ENCODE data around the gene MAD2L2.

MAD2L2 gene

DNA sequence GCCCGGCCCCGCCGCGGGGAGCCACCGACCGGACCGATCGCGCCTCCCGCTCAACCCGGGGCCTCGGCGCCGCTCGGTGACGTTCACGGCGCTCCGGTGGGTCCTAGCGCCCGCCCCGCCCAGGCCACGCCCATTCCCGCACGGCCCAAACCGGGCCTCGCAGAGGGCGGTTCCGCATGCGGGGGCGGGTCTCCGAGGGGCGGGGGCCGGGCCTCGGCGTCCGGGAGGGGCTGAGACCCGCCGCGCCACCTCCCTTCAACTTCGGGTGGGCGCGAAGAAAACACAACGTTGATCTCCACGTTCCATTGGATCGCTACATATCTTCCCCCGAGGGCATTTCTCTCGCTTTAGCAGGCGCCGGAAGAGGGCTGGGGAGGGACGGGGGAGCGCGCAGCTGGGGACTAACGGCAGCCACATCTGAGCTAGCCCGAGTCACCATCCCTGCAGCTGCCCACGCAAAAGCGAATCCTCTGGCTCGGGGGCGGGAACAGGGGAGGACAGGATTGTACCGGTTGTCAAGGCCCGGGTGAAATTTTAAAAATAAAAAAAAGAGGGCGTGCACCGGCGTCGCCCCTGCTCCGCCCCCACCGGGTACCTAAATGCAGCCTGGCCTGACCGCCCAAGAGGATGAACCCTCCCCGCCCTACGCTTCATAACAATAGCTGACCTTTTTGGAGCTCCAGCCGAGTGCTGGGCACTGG, at the start of gene MAD2L2:
TSS of gene MAD2L2 (minus strand) at position 78 of the 701 bp plus-strand sequence. CDS start 547 bp downstream, outside the sequence.
- peak in 56 of 58 donors; percentile 22 to 90 (median 80) for DNase-seq

DNA sequence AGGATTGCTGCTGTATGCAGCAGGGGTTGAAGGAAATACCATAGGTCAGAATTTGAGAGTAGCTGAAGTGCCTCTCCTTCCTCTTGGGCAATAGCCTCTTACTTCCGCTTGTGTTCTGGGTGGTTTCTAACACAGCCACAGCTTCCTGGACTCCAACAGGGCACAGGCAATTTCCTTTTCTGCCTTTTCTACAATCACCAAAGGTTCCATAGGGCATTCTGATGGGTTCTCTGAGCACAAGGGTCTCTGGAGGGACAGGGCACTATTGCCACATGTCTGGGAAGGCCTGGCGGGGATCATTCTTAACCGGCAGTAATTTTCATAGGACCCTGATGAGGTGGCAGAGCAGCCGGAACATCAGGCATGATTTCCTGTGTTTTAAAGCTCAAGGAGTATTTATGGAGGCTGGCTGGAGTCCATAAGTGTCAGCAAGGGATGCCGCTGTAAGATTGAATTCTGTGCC, 49.5 kb upstream of the MAD2L2 start:
- peak in 2 of 58 donors; percentile 9 to 28 for DNase-seq

- DNase-seq = no peak
Measured at GRCh38 chr1:11729498-11730428, 48.8 kb upstream of the MAD2L2 start.

- no peak for DNase-seq
Measured at GRCh38 chr1:11729155-11729497, 48.2 kb upstream of the MAD2L2 start.

DNA sequence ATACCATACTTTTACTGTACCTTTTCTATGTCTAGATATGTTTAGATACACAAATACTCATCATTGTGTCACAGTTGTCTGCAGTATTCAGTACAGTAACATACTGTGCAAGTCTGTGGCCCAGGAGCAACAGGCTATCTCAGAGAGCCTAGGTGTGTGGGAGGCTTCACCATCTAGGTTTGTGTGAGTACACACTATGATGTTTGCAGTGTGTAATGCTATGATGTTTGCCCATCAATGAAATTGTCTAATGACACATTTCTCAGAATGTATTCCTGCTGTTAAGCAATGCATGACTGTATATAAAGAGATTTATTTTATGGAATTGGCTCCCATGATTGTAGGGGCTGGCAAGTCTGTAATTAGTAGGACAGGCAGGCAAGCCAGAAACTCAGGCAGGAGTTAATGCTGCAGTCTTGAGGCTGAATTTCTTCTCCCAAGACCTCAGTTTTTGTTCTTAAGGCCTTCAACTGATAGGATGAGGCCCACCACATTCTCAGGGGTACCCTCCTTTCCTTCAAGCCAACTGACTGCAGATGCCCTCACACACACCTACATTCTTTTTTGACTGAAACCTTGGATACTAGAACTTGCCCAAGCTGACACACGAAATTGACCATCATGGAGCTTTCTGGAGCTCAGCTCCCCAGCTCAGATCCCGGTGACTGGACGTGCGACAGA, 47.3 kb upstream of the MAD2L2 start:
- DNase-seq = no peak

- DNase-seq = no peak
Measured at GRCh38 chr1:11727119-11727518, 46.2 kb upstream of the MAD2L2 start.

GRCh38 chr1:11725616-11726015, 44.7 kb upstream of the MAD2L2 start:
- DNase-seq = no peak

DNA sequence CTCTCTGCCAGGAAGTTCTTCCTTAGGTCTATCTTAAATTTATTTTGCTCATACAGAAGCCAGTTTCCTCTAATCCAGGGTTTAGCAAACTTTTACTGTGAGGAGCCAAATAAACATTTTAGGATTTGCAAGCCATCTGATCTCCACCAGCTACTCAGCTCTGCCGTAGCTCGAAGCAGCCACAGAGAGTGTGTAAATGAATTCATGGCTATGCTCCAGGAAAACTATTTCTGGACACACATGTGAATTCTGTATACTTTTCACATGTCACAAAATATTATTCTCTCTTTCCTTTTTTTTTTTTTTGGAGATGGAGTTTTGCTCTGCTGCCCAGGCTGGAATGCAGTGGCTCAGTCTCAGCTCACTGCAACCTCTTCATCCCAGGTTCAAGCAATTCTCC, 41.6 kb upstream of the MAD2L2 start:
- DNase-seq = no peak

- no peak for DNase-seq
Measured at GRCh38 chr1:11721311-11721710, 40.4 kb upstream of the MAD2L2 start.

- peak in 29 of 58 donors; percentile 7 to 70 (median 27) for DNase-seq
Measured at GRCh38 chr1:11720525-11720924, 39.6 kb upstream of the MAD2L2 start.

DNA sequence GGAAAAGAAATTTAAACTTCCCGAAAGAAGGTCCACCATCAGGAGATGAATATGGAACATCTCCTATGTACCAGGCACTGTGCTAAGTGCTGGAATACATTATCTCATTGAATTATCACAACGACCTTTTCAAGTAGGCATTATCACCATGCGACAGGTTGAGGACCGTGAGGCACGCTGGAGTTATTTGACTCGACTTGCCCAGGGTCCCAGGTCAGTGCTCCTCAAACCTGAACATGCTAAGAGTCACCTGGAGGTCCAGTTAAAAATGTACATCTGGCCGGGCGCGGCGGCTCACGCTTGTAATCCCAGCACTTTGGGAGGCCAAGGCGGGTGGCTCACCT, 39.1 kb upstream of the MAD2L2 start:
- DNase-seq = no peak

DNA sequence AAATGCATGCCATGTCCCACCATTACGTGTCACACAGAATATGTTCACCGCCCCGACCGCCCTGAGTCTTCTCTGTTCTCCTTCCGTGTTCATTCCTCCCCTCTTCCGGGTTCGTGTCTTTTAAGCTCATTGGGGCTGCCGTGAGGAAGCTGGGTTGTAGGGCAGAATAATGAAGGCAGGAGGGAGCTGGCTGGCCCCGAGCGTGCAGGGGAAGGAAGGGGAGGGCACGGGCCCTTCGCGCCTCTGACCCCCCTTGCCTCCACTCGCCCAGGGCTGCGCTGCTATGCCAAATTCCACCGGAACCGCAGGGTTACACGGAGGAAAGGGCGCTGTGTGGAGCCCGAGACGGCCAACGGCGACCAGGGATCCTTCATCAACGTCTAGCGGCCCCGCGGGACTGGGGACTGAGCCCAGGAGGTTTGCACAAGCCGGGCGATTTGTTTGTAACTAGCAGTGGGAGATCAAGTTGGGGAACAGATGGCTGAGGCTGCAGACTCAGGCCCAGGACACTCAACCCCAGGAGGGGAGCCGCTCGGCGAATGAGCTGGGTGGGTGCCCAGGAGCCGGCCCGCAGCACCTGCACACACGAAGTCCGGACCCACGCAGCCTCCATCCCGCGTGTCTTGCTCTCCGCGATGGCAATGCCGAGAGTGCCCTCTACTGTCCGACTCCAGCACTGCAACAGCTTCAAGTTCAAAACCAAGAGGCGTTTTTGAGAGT, 38.5 kb upstream of the MAD2L2 start:
- peak in 56 of 58 donors; percentile 20 to 94 (median 68) for DNase-seq

GRCh38 chr1:11714831-11715575, 34.1 kb upstream of the MAD2L2 start:
- DNase-seq = peak in 22 of 58 donors; percentile 16 to 75 (median 34)

GRCh38 chr1:11713095-11713494, 32.1 kb upstream of the MAD2L2 start:
- DNase-seq = no peak

DNA sequence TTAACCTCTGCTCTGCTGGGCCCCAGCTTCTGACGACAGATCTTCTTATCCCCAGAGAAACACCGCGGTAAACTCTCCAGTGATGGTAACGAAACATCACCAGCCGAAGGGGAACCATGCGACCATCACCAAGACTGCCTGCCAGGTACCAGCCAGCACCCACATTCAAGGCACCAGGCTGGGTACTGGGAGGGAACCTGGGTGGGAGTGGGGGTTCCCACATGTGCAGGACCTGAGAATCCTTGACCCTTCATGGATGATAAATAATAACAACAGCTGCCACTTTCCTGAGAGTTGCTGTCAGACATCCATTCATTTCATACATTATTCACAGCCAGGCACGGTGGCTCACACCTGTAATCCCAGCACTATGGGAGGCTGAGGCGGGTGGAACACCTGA, 31.3 kb upstream of the MAD2L2 start:
- DNase-seq = no peak

DNA sequence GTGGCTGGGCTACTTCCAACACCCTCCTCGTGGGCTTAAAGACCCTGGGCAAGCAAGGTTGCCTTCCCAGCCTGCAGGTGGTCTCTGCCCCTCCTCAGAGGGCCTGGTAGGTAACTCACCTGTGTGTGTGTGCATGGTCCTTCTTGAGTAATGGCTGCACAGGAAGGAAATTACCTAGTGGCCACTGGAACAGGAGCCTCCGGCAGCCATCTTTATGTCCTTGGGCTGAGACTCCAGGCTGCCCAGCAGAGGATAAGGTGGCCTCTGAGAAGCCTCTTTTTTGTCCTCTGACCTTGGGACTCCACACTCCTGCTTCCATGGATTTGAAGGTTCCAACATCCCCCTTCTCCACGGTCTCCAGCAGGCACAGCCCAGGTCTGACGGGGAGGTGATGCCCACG, 30.5 kb upstream of the MAD2L2 start:
- no peak for DNase-seq

DNA sequence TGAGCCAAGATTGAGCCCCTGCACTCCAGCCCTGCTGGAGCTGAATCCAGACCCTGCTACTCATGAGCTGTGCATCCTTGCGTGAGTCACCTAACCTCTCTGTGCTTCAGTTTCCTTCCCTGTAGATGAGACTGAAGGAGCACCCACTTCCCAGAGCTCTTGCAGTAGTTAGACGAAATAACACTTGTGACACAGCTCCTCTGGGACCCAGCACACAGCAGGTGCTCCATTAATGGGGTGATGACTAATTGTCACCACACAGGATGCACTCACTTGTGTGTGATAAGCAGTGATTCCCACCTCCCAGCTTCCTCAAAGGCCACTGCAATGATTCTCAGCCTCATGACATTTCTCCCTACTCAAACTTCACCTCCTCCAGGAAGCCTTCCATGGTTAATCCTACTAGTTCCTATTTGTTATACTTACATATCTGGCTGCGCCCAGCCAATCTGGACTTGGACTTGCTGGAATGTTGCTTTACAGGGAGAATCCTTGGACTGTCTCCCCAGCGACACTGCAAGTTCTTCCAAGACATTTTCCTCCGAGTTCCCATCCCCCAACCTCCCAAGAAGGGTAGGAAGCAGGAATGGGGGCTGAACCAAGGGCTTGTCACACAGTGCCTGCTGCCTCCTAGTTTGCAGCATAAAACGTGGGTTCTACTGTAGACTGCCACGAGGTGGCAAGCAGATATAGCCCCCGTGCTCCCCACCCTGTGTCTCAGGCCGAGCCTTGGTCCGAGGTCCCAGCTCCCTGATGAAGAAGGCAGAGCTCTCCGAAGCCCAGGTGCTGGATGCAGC, 27.8 kb upstream of the MAD2L2 start:
- DNase-seq = no peak

GRCh38 chr1:11707621-11708276, 26.8 kb upstream of the MAD2L2 start:
- DNase-seq = peak in 19 of 58 donors; percentile 3 to 47 (median 20)

- DNase-seq = no peak
Measured at GRCh38 chr1:11706292-11706691, 25.3 kb upstream of the MAD2L2 start.

All from anterior cingulate cortex (tissue), 58 donors.